OCI-LY1 (cell line): Measurements from ENCODE around the gene FOXL3.

Source experiments
- H2AFZ ChIP-seq: fragments of 200-600 bp; sonication (generic), shearing (Covaris generic); 2 replicates; pipeline ENCODE4 v1.6.0; 2014; ENCODE audit warnings: antibody characterized with exemption, mild to moderate bottlenecking, low read length
- H3F3A ChIP-seq: fragments of 200-600 bp; sonication (generic), shearing (Covaris generic); 2 replicates; pipeline ENCODE4 v1.6.0; 2014; ENCODE audit warnings: mild to moderate bottlenecking, antibody characterized with exemption, low read length, moderate library complexity; ENCODE audit not compliant: insufficient read depth
- H3K27ac ChIP-seq: fragments of 200-600 bp; sonication (generic); 2 replicates; pipeline ENCODE4 v1.5.1; 2014; ENCODE audit warnings: low read length, mixed run types, mild to moderate bottlenecking, low read depth; ENCODE audit not compliant: poor library complexity, severe bottlenecking
- H3K27me3 ChIP-seq: fragments of 200-600 bp; sonication (generic); 2 replicates; pipeline ENCODE4 v1.6.0; 2014; ENCODE audit warnings: antibody characterized with exemption, mild to moderate bottlenecking, low read length, moderate library complexity; ENCODE audit not compliant: insufficient read depth
- H3K36me3 ChIP-seq: fragments of 200-600 bp; sonication (generic); 2 replicates; pipeline ENCODE4 v1.6.1; 2014; ENCODE audit warnings: mild to moderate bottlenecking, antibody characterized with exemption, low read length, moderate library complexity, mixed read lengths; ENCODE audit not compliant: insufficient read depth
- H3K4me1 ChIP-seq: fragments of 200-600 bp; sonication (generic); 2 replicates; pipeline ENCODE4 v1.5.1; 2014; ENCODE audit warnings: mild to moderate bottlenecking, low read length, moderate library complexity; ENCODE audit not compliant: insufficient read depth, severe bottlenecking
- H3K4me2 ChIP-seq: fragments of 200-600 bp; sonication (generic), shearing (Covaris generic); 2 replicates; pipeline ENCODE4 v1.6.1; 2014; ENCODE audit warnings: low read length
- H3K4me3 ChIP-seq: fragments of 200-600 bp; sonication (generic); 2 replicates; pipeline ENCODE4 v1.5.1; 2014; ENCODE audit warnings: low read length, low read depth, mild to moderate bottlenecking, mixed read lengths; ENCODE audit not compliant: poor library complexity, severe bottlenecking
- H3K79me2 ChIP-seq: fragments of 200-600 bp; shearing (Covaris generic); 2 replicates; pipeline ENCODE4 v1.6.1; 2016; ENCODE audit warnings: mixed run types, low read length, mixed read lengths; ENCODE audit not compliant: insufficient read depth
- H3K9ac ChIP-seq: fragments of 200-600 bp; sonication (generic), shearing (Covaris generic); 2 replicates; pipeline ENCODE4 v1.6.1; 2014; ENCODE audit warnings: mild to moderate bottlenecking, low read length, mixed read lengths
- H3K9me2 ChIP-seq: fragments of 200-600 bp; sonication (generic), shearing (Covaris generic); 2 replicates; pipeline ENCODE4 v1.6.1; 2014; ENCODE audit warnings: low read depth, mild to moderate bottlenecking, low read length, mixed read lengths
- H3K9me3 ChIP-seq: fragments of 200-600 bp; shearing (Covaris generic); 2 replicates; pipeline ENCODE4 v1.6.1; 2014; ENCODE audit warnings: low read length, mixed read lengths
- H4K20me1 ChIP-seq: fragments of 200-600 bp; sonication (generic), shearing (Covaris generic); 2 replicates; pipeline ENCODE4 v1.6.0; 2016; ENCODE audit warnings: mild to moderate bottlenecking, low read length; ENCODE audit not compliant: insufficient read depth
- CTCF ChIP-seq: fragments of 200-600 bp; sonication (generic), shearing (Covaris generic); IDR thresholded peaks from 2 replicates; pipeline ENCODE4 v1.5.1; 2017; ENCODE audit warnings: mild to moderate bottlenecking, antibody characterized with exemption, low read length, moderate library complexity, mixed read lengths
- EZH2 ChIP-seq: fragments of 200-600 bp; sonication (generic), shearing (Covaris generic); IDR thresholded peaks from 2 replicates; pipeline ENCODE4 v1.8.0; 2017; ENCODE audit warnings: borderline replicate concordance, mixed run types, mild to moderate bottlenecking, antibody characterized with exemption, low read length, moderate library complexity, mixed read lengths

FOXL3 gene

GRCh38 chr7:304574-305409, 14.8 kb downstream of the FOXL3 start:
- no peaks in the 10 kb centered on the region for H3K9me2 ChIP-seq
- H2AFZ ChIP-seq = no peak overlapping the region
- H3K27ac ChIP-seq = no peak overlapping the region
- no peaks in the 10 kb centered on the region for H3K79me2 ChIP-seq
- H3K9me3 ChIP-seq = no peaks in the 10 kb centered on the region
- H3K27me3 ChIP-seq = no peaks in the 10 kb centered on the region; the same call in 1 of the 2 replicates
- H3K4me1 ChIP-seq = no peaks in the 10 kb centered on the region
- H3K9ac ChIP-seq = no peak overlapping the region
- H3K36me3 ChIP-seq = no peaks in the 10 kb centered on the region
- TF ChIP-seq EZH2 (no peak), CTCF (no peak)
- no peak overlapping the region for H3K4me3 ChIP-seq
- H3F3A ChIP-seq = no peaks in the 10 kb centered on the region
- no peak overlapping the region for H3K4me2 ChIP-seq
- no peaks in the 10 kb centered on the region for H4K20me1 ChIP-seq

DNA sequence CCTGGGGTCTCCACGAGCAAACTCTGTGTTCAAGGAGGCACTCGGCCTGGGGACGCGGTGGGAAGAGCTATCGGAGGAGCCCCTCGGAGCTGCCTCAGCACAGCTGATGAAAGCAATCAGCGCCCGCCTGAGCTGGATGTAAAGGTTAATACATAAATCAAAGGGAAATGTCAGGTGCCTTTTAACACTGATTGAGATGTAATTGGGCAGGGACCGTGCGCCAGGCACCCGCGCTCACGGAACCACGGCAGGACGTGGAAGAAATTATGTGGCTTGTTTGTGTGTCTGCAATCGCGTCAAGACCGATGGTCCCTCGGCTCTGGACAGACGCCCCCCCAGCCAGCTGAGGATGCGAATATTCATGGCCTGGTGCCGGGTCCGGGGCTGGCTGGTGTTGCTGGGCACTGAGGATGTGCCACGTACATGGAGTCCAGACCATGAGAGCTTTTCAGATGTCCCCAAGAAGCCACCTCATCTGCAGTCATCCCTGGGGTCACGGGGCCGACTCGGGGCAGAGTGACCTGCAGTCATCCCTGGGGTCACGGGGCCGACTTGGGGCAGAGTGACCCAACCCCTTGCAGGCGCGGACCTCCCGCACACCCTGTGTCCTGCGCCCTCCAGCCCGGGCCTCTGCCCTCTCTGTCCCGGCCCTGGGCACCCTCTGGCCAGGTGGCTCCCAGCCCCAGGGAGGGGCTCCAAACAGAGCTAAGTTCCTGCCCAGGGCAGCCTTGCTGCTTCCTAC, 15.6 kb downstream of the FOXL3 start:
- H3K27ac ChIP-seq = no peak overlapping the region
- no peak overlapping the region for H3K9ac ChIP-seq
- no peaks in the 10 kb centered on the region for H4K20me1 ChIP-seq
- no peak for TF ChIP-seq CTCF
- no peak for TF ChIP-seq EZH2
- no peaks in the 10 kb centered on the region for H3K9me3 ChIP-seq
- no peaks in the 10 kb centered on the region for H3K79me2 ChIP-seq
- no peaks in the 10 kb centered on the region for H3F3A ChIP-seq
- no peak overlapping the region for H3K4me3 ChIP-seq
- no peak overlapping the region for H2AFZ ChIP-seq
- no peaks in the 10 kb centered on the region; the same call in 1 of the 2 replicates for H3K27me3 ChIP-seq
- no peak overlapping the region for H3K4me2 ChIP-seq
- H3K4me1 ChIP-seq = no peaks in the 10 kb centered on the region
- no peaks in the 10 kb centered on the region for H3K9me2 ChIP-seq
- H3K36me3 ChIP-seq = no peaks in the 10 kb centered on the region

DNA sequence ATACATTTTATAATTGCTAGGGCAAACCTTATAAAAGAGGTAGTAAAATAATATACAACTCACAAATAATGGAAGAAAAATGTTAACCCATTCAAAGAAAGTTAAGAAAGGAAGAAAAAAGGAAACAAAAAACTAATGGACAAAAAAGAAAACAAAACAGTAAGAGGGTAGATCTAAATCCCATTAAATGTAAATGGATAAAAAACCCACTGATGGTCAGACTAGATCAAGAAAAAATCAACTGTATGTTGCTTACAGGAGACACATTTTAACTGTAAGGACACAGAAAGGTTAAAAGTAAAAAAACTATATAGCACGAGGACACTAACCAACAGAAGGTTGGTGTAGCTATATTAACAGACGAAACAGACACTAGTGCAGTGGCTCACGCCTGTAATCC, 18.0 kb downstream of the FOXL3 start:
- H4K20me1 ChIP-seq = no peaks in the 10 kb centered on the region
- no peak overlapping the region for H3K4me3 ChIP-seq
- no peak overlapping the region for H3K27ac ChIP-seq
- TF ChIP-seq CTCF (no peak), EZH2 (no peak)
- H3K27me3 ChIP-seq = no peaks in the 10 kb centered on the region; the same call in none of the 2 replicates
- H3K4me1 ChIP-seq = no peaks in the 10 kb centered on the region
- no peaks in the 10 kb centered on the region for H3K36me3 ChIP-seq
- H3K9me3 ChIP-seq = no peaks in the 10 kb centered on the region
- H3F3A ChIP-seq = no peaks in the 10 kb centered on the region
- H3K4me2 ChIP-seq = no peak overlapping the region
- no peak overlapping the region for H2AFZ ChIP-seq
- no peaks in the 10 kb centered on the region for H3K79me2 ChIP-seq
- no peaks in the 10 kb centered on the region for H3K9me2 ChIP-seq
- H3K9ac ChIP-seq = no peak overlapping the region
